MM.1S (cell line): Measurements from ENCODE around the gene LYZL1.

Source experiments
- CTCF ChIP-seq: fragments of 300-600 bp; sonication (generic); IDR thresholded peaks from 2 replicates; pipeline ENCODE4 v1.5.1; 2016; ENCODE audit warnings: antibody characterized with exemption, low read length, mixed read lengths
- EZH2phosphoT487 ChIP-seq: fragments of 300-600 bp; sonication (generic); IDR thresholded peaks from 2 replicates; pipeline ENCODE4 v1.6.1; 2018; ENCODE audit warnings: antibody characterized with exemption, low read length

- TF ChIP-seq CTCF: no peak
- no peak for TF ChIP-seq EZH2phosphoT487
Observed at GRCh38 chr10:29244978-29245377, 43.9 kb upstream of the LYZL1 start.
